ENCODE data around the gene LGR4.

LGR4 gene

GRCh38 chr11:27437829-27438594 lies 34.6 kb downstream of the LGR4 start:
- H3K4me3 ChIP-seq (ENCODE audit: low read depth, low read length) = no peak overlapping the region
- TF ChIP-seq CTCF (IDR thresholded peaks at IDR 0.05; ENCODE audit: low read depth, low read length) = no peak

GRCh38 chr11:27436916-27437315 lies 35.7 kb downstream of the LGR4 start:
- TF ChIP-seq CTCF (IDR thresholded peaks at IDR 0.05; ENCODE audit: low read depth, low read length) = no peak
- H3K4me3 ChIP-seq (ENCODE audit: low read depth, low read length) = no peak overlapping the region

DNA sequence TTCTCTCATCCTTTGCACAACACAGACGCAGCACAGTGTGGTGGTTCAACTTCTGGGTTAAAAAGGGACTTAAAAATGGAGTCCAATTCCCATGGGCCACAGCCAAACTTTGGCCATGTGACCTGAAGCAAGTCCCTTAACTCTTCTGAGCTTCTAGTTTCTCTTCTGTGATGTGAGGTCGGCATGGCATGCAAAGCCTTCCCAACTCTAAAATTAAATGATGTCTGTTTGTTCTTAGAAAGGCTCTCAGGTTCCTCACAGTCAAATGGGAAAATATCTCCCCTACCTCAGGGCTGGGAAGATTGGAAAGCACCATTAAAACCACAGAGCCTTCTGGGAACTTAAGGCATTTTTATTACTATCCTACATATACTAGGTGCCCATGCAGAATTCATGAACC lies 38.8 kb downstream of the LGR4 start:
- no peak for TF ChIP-seq CTCF (IDR thresholded peaks at IDR 0.05; ENCODE audit: low read depth, low read length)
- no peak overlapping the region for H3K4me3 ChIP-seq (ENCODE audit: low read depth, low read length)

GRCh38 chr11:27431808-27432207 lies 40.8 kb downstream of the LGR4 start:
- no peak overlapping the region for H3K4me3 ChIP-seq (ENCODE audit: low read depth, low read length)
- no peak for TF ChIP-seq CTCF (IDR thresholded peaks at IDR 0.05; ENCODE audit: low read depth, low read length)

GRCh38 chr11:27429761-27430393 lies 42.7 kb downstream of the LGR4 start:
- no peak for TF ChIP-seq CTCF (IDR thresholded peaks at IDR 0.05; ENCODE audit: low read depth, low read length)
- H3K4me3 ChIP-seq (ENCODE audit: low read depth, low read length) = no peak overlapping the region

GRCh38 chr11:27427183-27427980 lies 45.2 kb downstream of the LGR4 start:
- no peak for TF ChIP-seq CTCF (IDR thresholded peaks at IDR 0.05; ENCODE audit: low read depth, low read length)

DNA sequence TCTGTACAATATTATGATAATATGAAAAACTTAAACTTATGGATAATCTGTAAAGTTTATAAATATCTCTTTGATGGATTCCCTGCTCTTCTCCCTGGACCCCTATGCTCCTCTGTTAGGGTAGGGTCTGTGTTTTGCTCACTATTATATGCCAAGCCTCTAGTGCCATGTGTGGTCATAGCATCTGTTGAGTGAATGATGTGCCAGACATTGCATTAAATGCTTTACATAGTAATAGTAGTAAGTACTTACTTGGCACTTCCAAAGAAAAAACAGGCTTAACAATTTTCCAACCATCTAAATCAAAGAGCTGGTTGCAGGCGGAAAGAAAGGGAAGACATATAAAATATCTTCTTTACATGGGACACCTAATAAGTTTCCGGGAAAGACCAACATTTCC lies 46.8 kb downstream of the LGR4 start:
- no peak overlapping the region for H3K4me3 ChIP-seq (ENCODE audit: low read depth, low read length)
- no peak for TF ChIP-seq CTCF (IDR thresholded peaks at IDR 0.05; ENCODE audit: low read depth, low read length)

More at GRCh38 chr11:27427183-27427980, 45.2 kb downstream of the LGR4 start:
- H3K4me3 ChIP-seq (ENCODE audit: low read depth, low read length) = no peak overlapping the region

Measured in WI38 (cell line).